ENCODE measurements around the gene MTERF4.

MTERF4 gene

GRCh38 chr2:241132538-241133435 is 30.7 kb upstream of the MTERF4 start:
- DNase-seq, result no peak

GRCh38 chr2:241131531-241131930 is 29.4 kb upstream of the MTERF4 start:
- no peak for DNase-seq

DNA sequence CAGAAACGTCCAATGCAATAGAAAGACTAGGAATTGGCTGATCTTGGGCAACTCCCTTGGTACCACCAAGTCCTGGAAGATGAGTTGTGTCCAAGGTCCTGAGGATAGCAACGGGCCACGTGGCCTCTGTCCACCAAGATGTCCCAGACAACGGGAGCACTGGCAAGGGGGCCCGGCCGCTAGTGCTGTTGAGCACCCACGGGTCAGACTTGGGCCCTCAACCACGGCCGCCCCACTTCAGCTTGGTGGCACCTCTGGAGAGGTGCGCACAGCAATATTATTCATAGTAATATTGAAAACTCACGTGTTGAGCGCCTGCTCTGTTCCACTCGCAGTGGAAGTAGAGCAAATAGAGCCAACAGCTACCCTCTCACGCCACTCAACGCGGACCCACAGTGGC is 28.2 kb upstream of the MTERF4 start:
- no peak for DNase-seq

DNA sequence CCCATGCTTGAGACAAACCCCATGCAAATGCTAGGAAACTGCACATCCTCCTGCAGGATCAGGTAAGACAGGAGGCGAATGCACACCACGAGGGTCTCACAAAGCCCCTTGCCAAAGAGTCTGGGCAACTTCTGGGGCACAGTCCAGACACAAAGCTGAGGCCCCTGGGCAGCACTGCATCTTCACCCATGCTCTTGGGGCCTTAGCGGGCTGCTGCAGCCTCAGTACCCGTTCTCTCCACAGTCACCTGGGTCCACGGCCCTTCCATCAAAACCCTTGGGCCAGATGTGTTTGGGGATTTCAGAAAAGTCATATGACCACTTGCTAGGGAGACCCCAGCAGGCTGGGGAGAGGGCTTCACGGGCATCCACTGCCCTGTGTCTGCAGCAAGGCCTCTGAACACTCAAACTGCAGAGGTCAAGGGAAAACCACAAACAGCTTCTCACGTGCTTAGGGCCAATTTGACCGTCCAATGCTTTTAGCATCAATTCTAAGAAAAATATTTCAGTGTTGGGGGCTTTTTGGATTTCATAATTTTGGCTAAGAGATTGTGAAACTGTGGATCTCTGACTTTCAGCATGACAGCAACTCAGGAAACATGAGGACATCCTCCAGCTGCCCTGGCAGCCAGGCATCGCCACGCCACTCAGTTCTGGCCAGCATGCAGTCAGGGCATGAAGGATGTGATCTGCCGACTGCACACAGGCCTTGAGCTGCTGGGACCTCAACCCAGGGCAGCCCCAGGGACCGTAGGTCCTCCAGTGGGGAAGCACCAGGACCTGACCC is 27.2 kb upstream of the MTERF4 start:
- DNase-seq, result no peak

DNA sequence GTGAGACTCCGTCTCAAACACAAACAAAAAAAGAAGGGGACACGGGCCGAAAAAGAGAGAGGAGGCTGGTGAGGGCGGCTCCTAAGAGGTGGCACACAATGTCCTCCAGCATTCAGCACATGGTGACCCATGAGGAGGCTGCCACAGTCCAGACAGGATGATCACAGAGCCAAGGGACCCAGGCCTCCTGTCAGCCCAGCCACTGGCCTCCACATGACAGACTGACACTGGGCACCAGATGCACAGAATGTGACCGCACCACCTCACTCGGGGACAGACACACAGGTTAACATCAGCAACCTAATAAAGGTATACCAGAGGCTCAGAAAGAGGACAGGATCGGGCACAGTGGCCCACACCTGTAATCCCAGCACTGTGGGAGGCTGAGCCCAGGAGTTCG is 26.2 kb upstream of the MTERF4 start:
- no peak for DNase-seq

DNA sequence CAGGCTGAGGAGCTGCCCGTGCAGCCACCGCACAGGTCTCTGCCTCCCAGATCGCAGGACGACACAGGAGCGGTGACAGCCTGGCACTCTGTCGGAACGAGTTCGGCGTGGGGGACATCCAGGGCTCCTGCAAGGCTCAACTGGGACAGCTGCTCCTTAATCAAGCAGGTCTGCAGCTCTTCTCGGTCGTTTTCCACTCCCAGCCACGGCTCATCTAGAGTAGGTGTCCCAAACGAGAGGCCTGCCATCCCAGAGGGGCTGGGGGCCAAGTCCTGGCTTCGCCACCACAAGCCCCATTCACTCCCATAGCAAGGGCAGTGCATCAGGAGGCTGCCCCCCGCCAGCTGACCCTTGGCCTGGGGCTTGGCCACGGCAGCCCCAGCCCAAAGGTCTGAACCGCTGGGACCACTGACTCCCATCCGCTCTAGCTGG is 24.7 kb upstream of the MTERF4 start:
- DNase-seq, result no peak

- no peak for DNase-seq
These were observed 24.1 kb upstream of the MTERF4 start for GRCh38 chr2:241126201-241126611.

DNA sequence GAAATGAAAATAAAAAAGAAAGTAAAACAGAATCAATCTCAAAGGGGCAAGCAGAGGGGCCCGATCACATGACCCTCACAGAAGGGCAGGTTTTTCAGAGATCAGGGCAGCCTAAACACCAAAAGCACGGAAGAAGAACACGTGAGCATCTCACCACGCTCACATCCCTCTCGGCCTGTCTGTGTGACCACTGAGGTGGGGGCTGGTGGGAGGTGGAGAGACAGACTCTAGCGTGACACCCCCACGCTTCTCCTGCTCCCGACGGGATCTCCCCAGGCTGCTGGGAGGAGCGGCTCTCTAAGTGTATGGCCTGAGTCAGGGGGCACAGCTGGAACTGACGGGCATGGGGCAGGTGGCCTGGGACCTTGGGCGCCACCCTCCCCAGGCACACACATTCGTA is 23.5 kb upstream of the MTERF4 start:
- DNase-seq, result no peak

DNA sequence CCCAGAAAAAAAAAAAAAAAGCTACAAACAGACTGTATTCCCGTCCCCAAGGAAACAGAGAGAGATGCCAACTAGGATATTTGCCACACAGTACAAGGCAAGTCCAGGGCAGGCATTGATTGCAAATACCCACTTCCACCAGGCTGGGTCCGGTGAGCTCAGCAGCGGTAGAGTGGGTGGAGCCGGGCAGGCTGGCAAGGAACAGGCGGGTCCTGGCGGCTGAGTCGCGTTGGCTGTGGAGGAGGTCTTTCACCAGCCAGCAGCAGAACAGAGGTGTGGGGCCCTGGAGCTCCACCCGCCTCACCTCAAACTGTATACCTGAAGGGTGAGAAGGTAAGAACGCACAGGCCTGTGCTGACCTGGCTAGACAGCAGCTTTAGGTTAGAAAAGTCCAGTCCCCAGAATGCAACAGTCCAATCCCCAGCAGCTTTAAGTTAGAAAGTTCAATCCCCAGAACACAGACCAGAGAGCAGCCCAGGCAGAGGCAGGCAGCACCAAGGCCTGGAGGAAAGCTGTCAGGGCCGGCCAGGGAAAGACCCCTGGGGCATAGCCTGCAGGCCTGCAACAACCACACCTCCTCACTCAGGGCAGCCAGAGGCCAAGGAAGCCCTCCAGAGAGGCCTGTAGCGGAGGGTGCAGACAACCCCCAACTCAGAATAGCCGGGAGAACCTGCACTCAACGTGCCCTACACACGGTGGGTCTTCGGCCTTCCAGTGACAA is 21.9 kb upstream of the MTERF4 start:
- DNase-seq, result no peak

GRCh38 chr2:241122376-241123002 is 20.4 kb upstream of the MTERF4 start:
- DNase-seq, result no peak

- DNase-seq, result no peak
These were observed 18.9 kb upstream of the MTERF4 start for GRCh38 chr2:241121008-241121407.

GRCh38 chr2:241120440-241120839 is 18.4 kb upstream of the MTERF4 start:
- no peak for DNase-seq

- no peak for DNase-seq
These were observed 16.8 kb upstream of the MTERF4 start for GRCh38 chr2:241118737-241119505.

DNA sequence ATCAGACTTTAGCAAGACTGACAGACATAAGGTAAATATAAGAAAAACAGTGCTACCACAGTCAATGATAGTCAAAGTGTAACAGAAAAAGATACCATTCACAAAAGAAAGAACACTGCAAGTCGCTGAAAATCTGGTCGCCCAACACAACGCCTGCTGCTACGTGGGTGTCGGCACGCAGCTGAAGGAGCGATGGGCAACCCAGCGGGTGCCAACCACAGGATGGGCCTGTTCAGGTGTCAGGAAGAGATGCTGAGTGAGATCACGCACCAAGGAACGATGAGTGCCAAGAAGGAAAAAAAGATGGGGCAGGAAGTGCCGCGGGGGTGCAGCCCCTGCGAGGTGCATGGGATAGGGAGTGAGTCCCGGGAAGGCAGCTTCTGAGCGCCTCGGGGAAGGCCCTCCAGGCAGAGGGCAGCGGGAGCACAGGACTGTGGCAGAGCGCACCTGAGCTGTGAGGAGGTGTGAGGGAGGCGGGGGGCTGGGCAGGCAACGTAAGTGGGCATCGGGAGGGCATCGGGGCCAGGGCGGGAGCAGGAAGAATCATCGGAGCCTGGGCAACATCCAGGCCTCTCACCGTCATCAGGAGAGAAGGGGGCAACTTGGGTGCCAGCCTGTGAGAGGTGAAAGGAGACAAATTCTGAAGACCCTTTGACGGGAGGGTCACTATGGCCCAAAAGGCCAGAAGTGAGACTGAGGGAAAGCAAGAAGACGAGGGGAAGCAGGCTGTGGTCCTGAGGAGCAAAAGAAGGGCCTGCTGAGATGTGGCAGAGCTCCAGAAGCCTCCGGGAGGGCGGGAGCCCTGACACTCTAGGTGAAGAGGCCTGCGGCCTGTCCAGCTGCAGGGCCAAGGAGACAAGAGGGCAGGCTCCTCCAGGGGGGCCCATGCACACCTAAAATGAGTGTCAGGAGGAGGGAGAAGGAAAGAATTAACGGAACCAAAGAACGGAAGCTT is 14.8 kb upstream of the MTERF4 start:
- DNase-seq, result no peak

DNA sequence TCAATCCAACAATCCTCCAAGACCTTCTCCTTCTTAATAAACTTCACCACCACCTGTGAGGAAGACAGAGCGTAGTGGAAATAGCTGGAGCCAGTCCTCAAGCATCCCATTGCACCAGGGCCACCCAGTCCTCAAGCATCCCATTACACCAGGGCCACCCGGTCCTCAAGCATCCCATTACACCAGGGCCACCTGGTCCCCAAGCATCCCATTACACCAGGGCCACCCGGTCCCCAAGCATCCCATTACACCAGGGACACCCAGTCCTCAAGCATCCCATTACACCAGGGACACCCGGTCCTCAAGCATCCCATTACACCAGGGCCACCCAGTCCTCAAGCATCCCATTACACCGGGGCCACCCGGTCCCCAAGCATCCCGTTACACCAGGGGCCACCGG is 13.3 kb upstream of the MTERF4 start:
- DNase-seq, result no peak

DNA sequence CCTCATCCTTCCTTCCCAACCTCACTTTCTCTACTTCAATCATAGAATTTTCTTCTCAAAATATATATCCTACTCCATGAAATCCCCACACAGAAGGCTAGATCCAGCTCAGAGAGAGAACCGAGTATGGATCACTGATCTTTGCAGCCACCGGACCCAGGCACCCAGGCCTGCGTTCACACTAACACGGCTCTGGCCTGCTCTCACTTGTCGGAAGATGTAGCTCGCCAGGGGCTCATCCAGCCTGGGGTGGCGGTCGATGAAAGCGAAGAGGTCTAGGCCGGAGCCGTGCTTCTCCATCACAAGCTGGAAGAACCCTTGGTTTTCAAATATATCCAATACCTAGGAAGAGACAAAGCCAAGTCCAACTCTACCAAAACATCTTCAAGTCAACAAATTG is 12.7 kb upstream of the MTERF4 start:
- no peak for DNase-seq

GRCh38 chr2:241112592-241112991 is 10.5 kb upstream of the MTERF4 start:
- no peak for DNase-seq

DNA sequence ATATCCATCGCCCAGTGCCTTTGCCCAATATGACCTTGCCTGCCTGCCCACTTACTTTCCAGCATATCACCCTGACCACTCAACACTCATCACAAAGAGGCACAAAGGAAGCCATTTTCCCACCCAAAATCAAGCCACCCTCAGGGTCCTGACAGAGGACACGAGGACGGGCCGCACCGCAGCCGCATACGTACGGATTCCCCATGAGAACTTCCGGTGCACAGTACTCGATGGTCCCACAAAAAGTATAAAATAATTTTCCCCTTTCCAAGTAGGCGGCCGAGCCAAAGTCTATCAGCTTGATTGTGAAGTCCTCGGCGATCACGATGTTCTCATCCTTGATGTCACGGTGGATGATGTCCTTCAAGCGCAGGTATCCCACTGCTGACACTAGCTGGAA is 10.0 kb upstream of the MTERF4 start:
- DNase-seq, result no peak

- DNase-seq, result no peak
These were observed 9.3 kb upstream of the MTERF4 start for GRCh38 chr2:241111440-241111805.

- no peak for DNase-seq
These were observed 8.7 kb upstream of the MTERF4 start for GRCh38 chr2:241110607-241111439.
